Measurements from ENCODE around the gene SLC19A1.

Gene SLC19A1

DNA sequence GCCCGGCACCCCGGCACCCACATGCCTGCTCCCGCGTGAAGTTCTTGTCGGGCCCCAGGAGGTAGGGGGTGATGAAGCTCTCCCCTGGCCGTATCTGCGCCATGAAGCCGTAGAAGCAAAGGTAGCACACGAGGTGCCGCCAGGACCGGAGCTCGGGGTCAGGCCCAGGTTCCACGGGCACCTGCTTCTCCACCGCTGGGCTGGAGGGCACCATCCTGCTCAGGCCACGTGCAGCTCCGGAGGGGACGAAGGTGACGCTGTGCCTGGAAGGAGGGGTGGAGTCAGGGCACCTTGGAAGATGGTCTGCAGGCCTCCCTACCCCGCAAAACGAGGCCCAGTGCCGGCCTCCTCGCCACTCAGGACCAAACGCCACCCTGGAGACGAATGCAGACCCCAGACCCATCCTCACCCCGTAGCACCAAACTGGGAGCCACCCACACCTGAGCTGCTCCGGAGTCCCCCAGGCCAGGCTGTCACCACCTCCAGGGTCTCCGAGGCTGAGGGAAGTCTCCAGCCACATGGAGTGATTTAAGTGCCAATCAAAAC, 4.4 kb downstream of the SLC19A1 start:
- Histone ChIP-seq H3K9ac (no peak overlapping the region), H3K4me2 (ENCODE audit: low read length) (no peak overlapping the region), H3K79me2 (no peaks in the 10 kb centered on the region), H3K27ac (no peak overlapping the region), H3K36me3 (ENCODE audit: control insufficient read depth, insufficient read depth, low read length) (no peaks in the 10 kb centered on the region), H2AFZ (no peak overlapping the region), H3K4me1 (no peaks in the 10 kb centered on the region), H3K27me3 (ENCODE audit: control insufficient read depth, insufficient read depth, low read length) (no peaks in the 10 kb centered on the region), H3K4me3 (ENCODE audit: low read depth, low read length) (no peak overlapping the region), H3K9me3 (ENCODE audit: control insufficient read depth, low read length) (no peaks in the 10 kb centered on the region)
- TF ChIP-seq, protein P1, sequence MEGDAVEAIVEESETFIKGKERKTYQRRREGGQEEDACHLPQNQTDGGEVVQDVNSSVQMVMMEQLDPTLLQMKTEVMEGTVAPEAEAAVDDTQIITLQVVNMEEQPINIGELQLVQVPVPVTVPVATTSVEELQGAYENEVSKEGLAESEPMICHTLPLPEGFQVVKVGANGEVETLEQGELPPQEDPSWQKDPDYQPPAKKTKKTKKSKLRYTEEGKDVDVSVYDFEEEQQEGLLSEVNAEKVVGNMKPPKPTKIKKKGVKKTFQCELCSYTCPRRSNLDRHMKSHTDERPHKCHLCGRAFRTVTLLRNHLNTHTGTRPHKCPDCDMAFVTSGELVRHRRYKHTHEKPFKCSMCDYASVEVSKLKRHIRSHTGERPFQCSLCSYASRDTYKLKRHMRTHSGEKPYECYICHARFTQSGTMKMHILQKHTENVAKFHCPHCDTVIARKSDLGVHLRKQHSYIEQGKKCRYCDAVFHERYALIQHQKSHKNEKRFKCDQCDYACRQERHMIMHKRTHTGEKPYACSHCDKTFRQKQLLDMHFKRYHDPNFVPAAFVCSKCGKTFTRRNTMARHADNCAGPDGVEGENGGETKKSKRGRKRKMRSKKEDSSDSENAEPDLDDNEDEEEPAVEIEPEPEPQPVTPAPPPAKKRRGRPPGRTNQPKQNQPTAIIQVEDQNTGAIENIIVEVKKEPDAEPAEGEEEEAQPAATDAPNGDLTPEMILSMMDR (IDR thresholded peaks at IDR 0.05), result no peak

- Histone ChIP-seq H3K79me2 (no peaks in the 10 kb centered on the region), H3K27ac (no peak overlapping the region), H3K9me3 (ENCODE audit: control insufficient read depth, low read length) (no peaks in the 10 kb centered on the region), H3K9ac (no peak overlapping the region), H3K4me3 (ENCODE audit: low read depth, low read length) (no peak overlapping the region), H3K27me3 (ENCODE audit: control insufficient read depth, insufficient read depth, low read length) (no peaks in the 10 kb centered on the region), H3K4me2 (ENCODE audit: low read length) (no peak overlapping the region), H3K4me1 (no peaks in the 10 kb centered on the region), H3K36me3 (ENCODE audit: control insufficient read depth, insufficient read depth, low read length) (no peaks in the 10 kb centered on the region), H2AFZ (no peak overlapping the region)
- TF ChIP-seq, protein P1 (IDR thresholded peaks at IDR 0.05), result no peak
Observed at GRCh38 chr21:45537111-45537745, 5.0 kb downstream of the SLC19A1 start.

GRCh38 chr21:45536301-45537081, 5.7 kb downstream of the SLC19A1 start:
- H3K4me1 ChIP-seq, result no peaks in the 10 kb centered on the region
- TF ChIP-seq, protein P1 (IDR thresholded peaks at IDR 0.05), result no peak
- no peaks in the 10 kb centered on the region for H3K9me3 ChIP-seq (ENCODE audit: control insufficient read depth, low read length)
- no peak overlapping the region for H3K9ac ChIP-seq
- no peak overlapping the region for H2AFZ ChIP-seq
- no peaks in the 10 kb centered on the region for H3K79me2 ChIP-seq
- no peak overlapping the region for H3K4me2 ChIP-seq (ENCODE audit: low read length)
- H3K27me3 ChIP-seq (ENCODE audit: control insufficient read depth, insufficient read depth, low read length), result no peaks in the 10 kb centered on the region
- H3K36me3 ChIP-seq (ENCODE audit: control insufficient read depth, insufficient read depth, low read length), result no peaks in the 10 kb centered on the region
- H3K27ac ChIP-seq, result no peak overlapping the region
- no peak overlapping the region for H3K4me3 ChIP-seq (ENCODE audit: low read depth, low read length)

GRCh38 chr21:45535341-45536081, 6.7 kb downstream of the SLC19A1 start:
- Histone ChIP-seq H3K4me1 (no peaks in the 10 kb centered on the region), H3K4me3 (ENCODE audit: low read depth, low read length) (no peak overlapping the region), H3K9ac (no peak overlapping the region)

More at GRCh38 chr21:45535341-45536081, 6.7 kb downstream of the SLC19A1 start:
- Histone ChIP-seq H3K4me2 (ENCODE audit: low read length) (no peak overlapping the region), H3K27ac (no peak overlapping the region), H2AFZ (no peak overlapping the region), H3K27me3 (ENCODE audit: control insufficient read depth, insufficient read depth, low read length) (no peaks in the 10 kb centered on the region), H3K36me3 (ENCODE audit: control insufficient read depth, insufficient read depth, low read length) (no peaks in the 10 kb centered on the region), H3K79me2 (no peaks in the 10 kb centered on the region), H3K9me3 (ENCODE audit: control insufficient read depth, low read length) (no peaks in the 10 kb centered on the region)
- TF ChIP-seq, protein P1 (IDR thresholded peaks at IDR 0.05), result no peak
